HG02884 (cell line): Measurements from ENCODE around the gene TMEM128.
"Not testable (repeated sequence)": the region's sequence is repeated elsewhere in the genome, so short reads cannot be mapped to it uniquely, and the experiment has no call there.

Source experiments
- ATAC-seq: cut with Tn5 transposase; IDR thresholded peaks from one replicate; pipeline ENCODE4 v1.9.1; 2021; ENCODE audit warnings: mild to moderate bottlenecking, moderate library complexity; ENCODE audit not compliant: unreplicated experiment

TMEM128 gene

DNA sequence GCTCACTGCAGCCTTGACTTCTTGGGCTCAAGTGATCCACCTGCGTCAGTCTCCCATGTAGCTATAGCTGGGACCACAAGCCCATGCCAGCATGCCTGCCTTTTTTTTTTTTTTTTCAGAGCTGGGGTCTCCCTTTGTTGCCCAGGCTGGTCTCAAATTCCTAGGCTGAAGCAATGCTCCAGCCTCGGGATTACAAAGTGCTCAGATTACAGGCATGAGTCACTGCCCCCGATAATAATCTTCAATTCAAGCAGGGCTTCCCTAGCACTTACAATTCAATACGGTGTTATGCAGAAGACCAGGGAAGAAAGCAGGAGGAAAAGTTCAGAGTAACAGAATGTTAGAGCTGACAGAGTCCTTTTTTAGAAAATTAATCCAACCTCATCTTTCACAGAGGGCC is 47.4 kb downstream of the TMEM128 start:
- no peak for ATAC-seq

DNA sequence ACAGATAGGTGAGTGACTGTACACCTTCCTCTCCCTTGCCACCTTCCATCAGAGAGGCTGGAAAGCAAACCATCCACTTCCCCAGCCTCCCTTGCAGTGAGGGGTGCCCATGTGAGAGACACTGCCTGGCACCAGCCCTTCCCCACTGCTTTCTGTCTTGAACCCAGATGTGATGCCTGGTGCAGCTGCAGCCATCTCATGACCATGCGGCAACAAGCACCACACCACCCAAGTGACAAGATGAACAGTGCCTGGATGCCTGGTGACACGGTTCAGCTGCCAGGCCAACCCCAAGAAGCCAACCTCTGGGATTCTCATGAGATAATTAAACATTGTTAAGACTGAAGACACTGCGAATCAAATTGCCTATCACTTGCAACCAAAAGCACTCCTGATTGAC is 52.7 kb downstream of the TMEM128 start:
- ATAC-seq = no peak

DNA sequence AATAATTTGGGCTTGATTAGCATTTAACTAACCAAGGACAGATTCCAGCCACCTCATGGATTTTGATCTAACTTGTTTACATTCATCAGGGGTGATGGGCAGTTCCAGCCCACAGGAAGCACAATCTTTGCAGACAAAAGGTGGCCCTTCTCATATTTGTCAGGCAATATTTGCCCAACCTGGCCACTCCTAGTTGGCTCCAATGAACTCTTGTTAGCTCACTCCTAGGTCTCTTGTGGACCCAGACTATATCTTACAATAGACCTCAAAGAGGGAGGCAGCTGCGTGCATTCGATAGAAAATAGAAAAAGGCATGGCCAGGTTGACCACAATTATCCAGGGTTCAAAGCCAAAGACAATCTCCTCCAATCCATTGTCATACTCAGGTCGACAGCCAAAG is 59.5 kb downstream of the TMEM128 start:
- ATAC-seq = not testable (repeated sequence)
